ENCODE results near the gene TCEAL9. TPM values are rescaled to one million over a fixed set of nuclear protein-coding genes. Genes with fewer than 3 reads are reported as not detected.

The TCEAL9 gene
- total and polyA plus RNA-seq, 4 donors: 33.9 to 110 (median 71.6) TPM

DNA sequence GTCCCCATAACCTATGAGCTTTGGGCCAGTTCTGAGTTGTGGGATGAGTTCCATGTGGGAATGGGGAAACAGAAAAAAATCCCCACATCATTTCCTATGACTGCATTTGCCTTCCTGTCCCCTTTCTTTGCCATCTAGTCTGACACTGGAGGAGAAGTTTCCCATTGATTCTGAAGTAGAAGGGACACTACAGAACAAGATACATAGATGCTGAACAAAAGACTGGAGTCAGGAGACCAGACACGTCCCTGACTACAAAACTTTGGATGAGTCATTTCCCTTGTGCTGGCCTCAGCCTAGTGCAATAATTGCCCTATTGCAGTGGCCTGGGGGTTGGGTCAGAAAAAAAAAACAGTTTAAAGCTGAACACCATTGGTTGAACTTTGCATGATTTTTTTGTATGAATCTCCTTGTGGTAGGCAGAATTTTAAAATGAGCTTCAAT, 42.1 kb downstream of the TCEAL9 start:
- Histone ChIP-seq H3K9me3 (ENCODE audit: control insufficient read depth in 4 of 4, insufficient read depth in 3 of 4, low read length in 3 of 4) (peaks cover 0 to 1% (median 0%) of the 10 kb centered on the region in 4 donors), H3K27me3 (ENCODE audit: control insufficient read depth in 3 of 3, insufficient read depth in 3 of 3, low read length in 2 of 3) (peaks cover 5 to 26% (median 14%) of the 10 kb centered on the region in 3 donors), H3K4me1 (ENCODE audit: control insufficient read depth in 5 of 5, insufficient read depth in 5 of 5, low read length in 5 of 5) (no peaks in the 10 kb centered on the region), H3K36me3 (ENCODE audit: control insufficient read depth in 4 of 4, insufficient read depth in 4 of 4, low read length in 4 of 4) (no peaks in the 10 kb centered on the region), H3K4me3 (no peak overlapping the region), H3K9ac (ENCODE audit: insufficient read depth in 1 of 2, low read length in 2 of 2) (no peak overlapping the region), H3K27ac (ENCODE audit: low read depth in 1 of 2, low read length in 1 of 2) (no peak overlapping the region)
- ATAC-seq (ENCODE audit: insufficient read depth, low FRiP score) (no peak), DNase-seq (no peak)
- TF ChIP-seq, protein P1, sequence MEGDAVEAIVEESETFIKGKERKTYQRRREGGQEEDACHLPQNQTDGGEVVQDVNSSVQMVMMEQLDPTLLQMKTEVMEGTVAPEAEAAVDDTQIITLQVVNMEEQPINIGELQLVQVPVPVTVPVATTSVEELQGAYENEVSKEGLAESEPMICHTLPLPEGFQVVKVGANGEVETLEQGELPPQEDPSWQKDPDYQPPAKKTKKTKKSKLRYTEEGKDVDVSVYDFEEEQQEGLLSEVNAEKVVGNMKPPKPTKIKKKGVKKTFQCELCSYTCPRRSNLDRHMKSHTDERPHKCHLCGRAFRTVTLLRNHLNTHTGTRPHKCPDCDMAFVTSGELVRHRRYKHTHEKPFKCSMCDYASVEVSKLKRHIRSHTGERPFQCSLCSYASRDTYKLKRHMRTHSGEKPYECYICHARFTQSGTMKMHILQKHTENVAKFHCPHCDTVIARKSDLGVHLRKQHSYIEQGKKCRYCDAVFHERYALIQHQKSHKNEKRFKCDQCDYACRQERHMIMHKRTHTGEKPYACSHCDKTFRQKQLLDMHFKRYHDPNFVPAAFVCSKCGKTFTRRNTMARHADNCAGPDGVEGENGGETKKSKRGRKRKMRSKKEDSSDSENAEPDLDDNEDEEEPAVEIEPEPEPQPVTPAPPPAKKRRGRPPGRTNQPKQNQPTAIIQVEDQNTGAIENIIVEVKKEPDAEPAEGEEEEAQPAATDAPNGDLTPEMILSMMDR (IDR thresholded peaks at IDR 0.05; ENCODE audit: control extremely low read depth, extremely low read depth): no peak
- 0 to 29% methylated on average over 1 of the region's 1 CpG for WGBS, 2 donors

DNA sequence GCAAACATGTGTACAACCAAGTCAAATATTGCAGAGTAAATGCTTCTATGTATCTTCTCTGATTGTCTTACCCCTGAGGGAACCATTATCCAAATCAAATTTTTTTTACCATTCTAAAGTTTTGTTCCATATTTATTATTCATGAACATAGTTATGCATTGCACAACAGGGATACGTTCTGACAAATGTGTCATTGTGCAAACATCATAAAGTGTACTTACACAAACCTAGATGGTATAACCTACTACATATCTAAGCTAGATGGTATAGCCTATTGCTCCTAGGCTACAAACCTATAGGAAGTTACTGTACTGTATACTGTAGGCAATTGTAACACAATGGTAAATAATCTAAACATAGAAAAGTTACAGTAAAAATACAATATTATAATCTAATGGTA, 43.4 kb downstream of the TCEAL9 start:
- H3K9ac ChIP-seq (ENCODE audit: insufficient read depth in 1 of 2, low read length in 2 of 2): no peak overlapping the region
- H3K9me3 ChIP-seq (ENCODE audit: control insufficient read depth in 4 of 4, insufficient read depth in 3 of 4, low read length in 3 of 4): peaks cover 0 to 1% (median 0%) of the 10 kb centered on the region in 4 donors
- no peak overlapping the region for H3K4me3 ChIP-seq
- 16 to 29% methylated on average over 1 of the region's 1 CpG for WGBS, 2 donors
- no peak overlapping the region for H3K27ac ChIP-seq (ENCODE audit: low read depth in 1 of 2, low read length in 1 of 2)
- H3K27me3 ChIP-seq (ENCODE audit: control insufficient read depth in 3 of 3, insufficient read depth in 3 of 3, low read length in 2 of 3): peaks cover 5 to 25% (median 10%) of the 10 kb centered on the region in 3 donors
- H3K36me3 ChIP-seq (ENCODE audit: control insufficient read depth in 4 of 4, insufficient read depth in 4 of 4, low read length in 4 of 4): no peaks in the 10 kb centered on the region
- TF ChIP-seq, protein P1 (IDR thresholded peaks at IDR 0.05; ENCODE audit: control extremely low read depth, extremely low read depth): no peak
- peaks cover 0 to under 1% (median 0%) of the 10 kb centered on the region in 5 donors for H3K4me1 ChIP-seq (ENCODE audit: control insufficient read depth in 5 of 5, insufficient read depth in 5 of 5, low read length in 5 of 5)
- ATAC-seq (ENCODE audit: insufficient read depth, low FRiP score) (no peak), DNase-seq (no peak)

DNA sequence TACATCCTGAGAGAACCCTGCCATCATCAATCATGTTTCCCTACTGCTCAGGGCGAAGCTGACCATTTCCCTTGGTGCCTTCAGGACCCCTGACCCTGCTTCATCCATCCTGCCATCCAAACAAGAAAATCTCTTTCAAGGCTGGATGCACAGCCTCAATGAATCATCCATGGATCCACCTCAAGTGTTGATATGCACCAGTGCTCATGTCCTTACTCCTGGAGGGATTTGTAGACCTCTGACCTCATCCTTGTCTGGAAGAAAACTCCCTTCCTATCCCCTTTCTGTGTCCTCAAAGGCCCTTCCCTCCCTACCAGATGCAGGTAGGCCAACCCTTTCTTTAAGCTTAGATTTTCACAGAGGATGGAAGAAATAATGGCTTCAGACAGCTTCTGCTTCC, 44.6 kb downstream of the TCEAL9 start:
- H3K27ac ChIP-seq (ENCODE audit: low read depth in 1 of 2, low read length in 1 of 2): no peak overlapping the region
- H3K9ac ChIP-seq (ENCODE audit: insufficient read depth in 1 of 2, low read length in 2 of 2): no peak overlapping the region
- 34 to 83% methylated on average over 1 of the region's 1 CpG for WGBS, 2 donors
- H3K9me3 ChIP-seq (ENCODE audit: control insufficient read depth in 4 of 4, insufficient read depth in 3 of 4, low read length in 3 of 4): peaks cover 0 to 1% (median 0%) of the 10 kb centered on the region in 4 donors
- no peak overlapping the region for H3K4me3 ChIP-seq
- peaks cover 0 to 3% (median 0%) of the 10 kb centered on the region in 5 donors for H3K4me1 ChIP-seq (ENCODE audit: control insufficient read depth in 5 of 5, insufficient read depth in 5 of 5, low read length in 5 of 5)
- peaks cover 5 to 22% (median 10%) of the 10 kb centered on the region in 3 donors for H3K27me3 ChIP-seq (ENCODE audit: control insufficient read depth in 3 of 3, insufficient read depth in 3 of 3, low read length in 2 of 3)
- TF ChIP-seq, protein P1 (IDR thresholded peaks at IDR 0.05; ENCODE audit: control extremely low read depth, extremely low read depth): no peak
- ATAC-seq (ENCODE audit: insufficient read depth, low FRiP score) (no peak), DNase-seq (no peak)
- H3K36me3 ChIP-seq (ENCODE audit: control insufficient read depth in 4 of 4, insufficient read depth in 4 of 4, low read length in 4 of 4): no peaks in the 10 kb centered on the region
